H1 (cell line): ENCODE measurements around the gene CDC42SE1. TPM values are rescaled to one million over a fixed set of nuclear protein-coding genes. Genes with fewer than 3 reads are reported as not detected.

Experiments
- CTCF ChIA-PET: fragments of 300-600 bp; sonication (Branson Sonifier 250); formaldehyde crosslinking; loops from one replicate; lab custom pipeline; 2021; ENCODE audit not compliant: partially characterized antibody; lab: Charles Lee
- POLR2A ChIA-PET: fragments of 300-600 bp; sonication (Branson Sonifier 250); formaldehyde crosslinking; loops from one replicate; lab custom pipeline; 2021; ENCODE audit warnings: inconsistent platforms; ENCODE audit not compliant: partially characterized antibody; lab: Charles Lee
- DNase-seq, 2 experiments: peaks; one replicate each; pipeline versions ENCODE4 v3.0.0 to v3.0.0-alpha.2; 2010 to 2022; ENCODE audit warnings: low spot score in 2 of 2, low read depth in 1 of 2, mixed read lengths in 1 of 2
- FAIRE-seq: peaks from 2 replicates; lab custom pipeline; 2011; peaks lifted over from hg19 to GRCh38; lab: Jason Lieb, UNC
- H2AFZ ChIP-seq: 2 replicates; pipeline ENCODE4 v1.8.1; 2012; ENCODE audit warnings: low read length, inconsistent platforms
- H2AK5ac ChIP-seq: 2 replicates; pipeline ENCODE4 v1.6.1; 2013; ENCODE audit warnings: low read depth, low read length
- H2BK120ac ChIP-seq: replicated peaks from 2 replicates; pipeline ENCODE3; 2013; ENCODE audit warnings: low read depth, low read length, inconsistent platforms
- H2BK12ac ChIP-seq: 2 replicates; pipeline ENCODE4 v1.6.1; 2013; ENCODE audit warnings: low read depth, low read length
- H2BK15ac ChIP-seq: 2 replicates; pipeline ENCODE4 v1.6.1; 2013; ENCODE audit warnings: low read length
- H2BK20ac ChIP-seq: 2 replicates; pipeline ENCODE4 v1.6.1; 2013; ENCODE audit warnings: low read length
- H2BK5ac ChIP-seq: 2 replicates; pipeline ENCODE4 v1.6.1; 2013; ENCODE audit warnings: low read depth, low read length
- H3K14ac ChIP-seq: 2 replicates; pipeline ENCODE4 v1.6.1; 2013; ENCODE audit warnings: inconsistent platforms; ENCODE audit not compliant: insufficient read length
- H3K18ac ChIP-seq: 2 replicates; pipeline ENCODE4 v1.6.1; 2013; ENCODE audit warnings: low read length; ENCODE audit errors: extremely low read depth
- H3K23ac ChIP-seq: 2 replicates; pipeline ENCODE4 v1.6.1; 2013; ENCODE audit warnings: inconsistent platforms; ENCODE audit not compliant: insufficient read length
- H3K23me2 ChIP-seq: 2 replicates; pipeline ENCODE4 v1.6.1; 2013; ENCODE audit warnings: low read depth, low read length
- H3K27ac ChIP-seq: 2 replicates; pipeline ENCODE4 v1.6.1; 2011; ENCODE audit warnings: low read depth, low read length, inconsistent platforms
- H3K27me3 ChIP-seq, 4 experiments: replicated peaks in 1 of 4; 1 replicate in 1 of 4; 2 replicates in 3 of 4; pipeline versions ENCODE4 v1.6.1 to v1.8.1; 2011 to 2013; ENCODE audit warnings: low read length in 3 of 4, mild to moderate bottlenecking in 3 of 4, inconsistent platforms in 2 of 4, mixed read lengths in 2 of 4, moderate library complexity in 1 of 4; ENCODE audit not compliant: control insufficient read depth in 3 of 4, insufficient read depth in 3 of 4; ENCODE audit errors: extremely low read depth in 1 of 4
- H3K36me3 ChIP-seq, 4 experiments: 2 replicates each; pipeline versions ENCODE4 v1.6.1 to v1.8.1; 2011 to 2013; ENCODE audit warnings: mild to moderate bottlenecking in 4 of 4, low read length in 3 of 4, moderate library complexity in 2 of 4, control low read depth in 1 of 4, inconsistent platforms in 1 of 4; ENCODE audit not compliant: insufficient read depth in 4 of 4, control insufficient read depth in 2 of 4
- H3K4ac ChIP-seq: replicated peaks from 2 replicates; pipeline ENCODE3; 2013; ENCODE audit warnings: low read length, low read depth, mixed read lengths, inconsistent platforms; ENCODE audit not compliant: insufficient read length
- H3K4me1 ChIP-seq, 4 experiments: replicated peaks in 1 of 4; 1 replicate in 1 of 4; 2 replicates in 3 of 4; pipeline versions ENCODE4 v1.6.1 to v1.8.1; 2011 to 2013; ENCODE audit warnings: low read length in 3 of 4, inconsistent platforms in 2 of 4, mixed read lengths in 1 of 4; ENCODE audit not compliant: insufficient read depth in 4 of 4, control insufficient read depth in 3 of 4
- H3K4me2 ChIP-seq, 2 experiments: 2 replicates each; pipeline versions ENCODE4 v1.6.1 to v1.8.1; 2011 to 2013; ENCODE audit warnings: low read depth in 2 of 2, low read length in 2 of 2, control low read depth in 1 of 2, inconsistent platforms in 1 of 2, mild to moderate bottlenecking in 1 of 2; ENCODE audit not compliant: insufficient read depth in 1 of 2
- H3K4me3 ChIP-seq, 4 experiments: fragments of 200-600, 300-600 bp in 1 of 4; sonication (generic), shearing (Covaris generic), sonication (Bioruptor Twin) in 1 of 4; 2 replicates each; pipeline versions ENCODE4 v1.5.1 to v1.8.1; 2011 to 2016; ENCODE audit warnings: low read length in 4 of 4, low read depth in 3 of 4, control low read depth in 2 of 4, inconsistent platforms in 2 of 4, mild to moderate bottlenecking in 2 of 4, mixed read lengths in 1 of 4, moderate library complexity in 1 of 4; ENCODE audit not compliant: insufficient read depth in 2 of 4; ENCODE audit errors: extremely low read depth in 1 of 4
- H3K56ac ChIP-seq: replicated peaks from 2 replicates; pipeline ENCODE3; 2013; ENCODE audit warnings: low read depth, mild to moderate bottlenecking, mixed read lengths, low read length, inconsistent platforms; ENCODE audit not compliant: insufficient read length
- H3K79me1 ChIP-seq: 2 replicates; pipeline ENCODE4 v1.6.1; 2013; ENCODE audit warnings: low read depth, low read length, control low read depth
- H3K79me2 ChIP-seq, 2 experiments: 2 replicates each; pipeline versions ENCODE4 v1.6.1 to v1.8.1; 2012 to 2013; ENCODE audit warnings: low read length in 2 of 2, mild to moderate bottlenecking in 2 of 2, inconsistent platforms in 1 of 2; ENCODE audit not compliant: insufficient read depth in 2 of 2, control insufficient read depth in 1 of 2
- H3K9ac ChIP-seq, 4 experiments: replicated peaks in 1 of 4; 1 replicate in 1 of 4; 2 replicates in 3 of 4; pipeline versions ENCODE4 v1.6.1 to v1.8.1; 2011 to 2013; ENCODE audit warnings: low read depth in 3 of 4, low read length in 3 of 4, control low read depth in 2 of 4, mild to moderate bottlenecking in 2 of 4, moderate library complexity in 2 of 4, inconsistent platforms in 1 of 4; ENCODE audit errors: extremely low read depth in 1 of 4
- H3K9me3 ChIP-seq, 2 experiments: 2 replicates each; pipeline versions ENCODE4 v1.6.1 to v1.8.1; 2012 to 2013; ENCODE audit warnings: mild to moderate bottlenecking in 2 of 2, moderate library complexity in 2 of 2, control low read depth in 1 of 2, inconsistent platforms in 1 of 2, low read depth in 1 of 2, low read length in 1 of 2, mixed read lengths in 1 of 2; ENCODE audit not compliant: insufficient read depth in 2 of 2
- H4K20me1 ChIP-seq, 2 experiments: replicated peaks in 1 of 2; 2 replicates each; pipeline versions ENCODE3 to v1.8.1; 2011 to 2013; ENCODE audit warnings: inconsistent platforms in 2 of 2, low read length in 2 of 2, mild to moderate bottlenecking in 1 of 2; ENCODE audit not compliant: insufficient read depth in 2 of 2, control insufficient read depth in 1 of 2
- H4K5ac ChIP-seq: 2 replicates; pipeline ENCODE4 v1.6.1; 2013; ENCODE audit warnings: low read length, low read depth, mixed read lengths, inconsistent platforms; ENCODE audit not compliant: insufficient read length
- H4K8ac ChIP-seq: 2 replicates; pipeline ENCODE4 v1.8.0; 2013; ENCODE audit warnings: mild to moderate bottlenecking, moderate library complexity, low read length, inconsistent platforms; ENCODE audit not compliant: insufficient read depth; ENCODE audit errors: extremely low read depth
- H4K91ac ChIP-seq: replicated peaks from 2 replicates; pipeline ENCODE3; 2013; ENCODE audit warnings: low read length, mixed read lengths, inconsistent platforms; ENCODE audit not compliant: insufficient read length
- PHF8 ChIP-seq: fragments of 200-600 bp; sonication (generic); conservative IDR thresholded peaks from 2 replicates; pipeline ENCODE4 v1.7.1; 2012; ENCODE audit warnings: low read depth, mild to moderate bottlenecking, inconsistent platforms, low read length, moderate library complexity
- RBBP5 ChIP-seq: IDR thresholded peaks from 2 replicates; pipeline ENCODE4 v1.7.1; 2012; ENCODE audit warnings: low read depth, mild to moderate bottlenecking, inconsistent platforms, low read length, moderate library complexity, borderline replicate concordance
- WGBS, 2 experiments: shearing (Covaris generic) in 1 of 2; methylation state at CpG; one replicate each; pipeline versions ENCODE4 v1.1.6 to v1.1.7; 2013 to 2015; ENCODE audit warnings: low lambda C conversion rate in 2 of 2, mixed read lengths in 2 of 2, inconsistent platforms in 1 of 2, low coverage in 1 of 2, missing lambda C conversion rate in 1 of 2; ENCODE audit not compliant: insufficient replicate concordance in 2 of 2, insufficient coverage in 1 of 2, insufficient read length in 1 of 2; ENCODE audit errors: extremely low coverage in 1 of 2, missing lambda C conversion rate in 1 of 2; 5-methylcytosine and 5-hydroxymethylcytosine counted together
- polyA plus RNA-seq, 7 experiments: library from polyadenylated mRNA; depleted of rRNA in 3 of 7; stranded (reverse) in 5 of 7; unstranded in 2 of 7; fragments of >200 nt in 5 of 7; fragments of 200-250 nt in 2 of 7; gene quantifications; 1 replicate in 5 of 7; 2 replicates in 1 of 7; 4 replicates in 1 of 7; pipeline versions ENCODE4 v1.2.1 to v1.2.3, GENCODE V29; 2011 to 2013; ENCODE audit warnings: missing spikeins in 2 of 7, mixed read lengths in 2 of 7
- total RNA-seq: library from RNA; stranded (reverse); fragmentation: NEBNext Ultra II Directional; extraction: Animal tissue kit (Norgen Biotek cat#: 25700); gene quantifications from 2 replicates; pipeline ENCODE4 v1.2.1, GENCODE V29; 2021

The CDC42SE1 gene
- total and polyA plus RNA-seq, 2 of the 8 experiments (the other 6 are each of a cell fraction or from before 2014, with no cell fraction given), result 30.5 to 74.1 TPM

GRCh38 chr1:151007853-151008243, 51.6 kb downstream of the CDC42SE1 start:
- Histone ChIP-seq H2BK12ac (peak overlapping the region; percentile 33; the same call in 1 of the 2 replicates), H4K8ac (no peak overlapping the region), H3K9me3 (no peaks in the 10 kb centered on the region), H3K18ac (no peak overlapping the region), H3K4me1 (peaks cover 9 to 12% (median 9%) of the 10 kb centered on the region in 4 experiments; a peak in 6 of 7 replicates), H2AK5ac (no peak overlapping the region; the same call in 1 of the 2 replicates), H3K4me2 (peak overlapping the region; percentile 66 to 87), H3K4ac (no peak overlapping the region), H3K4me3 (peak overlapping the region; percentile 11 to 94 (median 20); a peak in 6 of 8 replicates), H2BK20ac (0 out of 2 replicates have a peak overlapping the region, but pooled peaks have one; percentile 3), H3K79me2 (peaks cover 0 to 5% of the 10 kb centered on the region in 2 experiments; a peak in 2 of 4 replicates), H3K36me3 (no peaks in the 10 kb centered on the region), H4K91ac (no peak overlapping the region), H2BK120ac (no peak overlapping the region), H4K5ac (no peak overlapping the region), H2AFZ (peak overlapping the region; percentile 24; the same call in 1 of the 2 replicates), H3K27ac (peak overlapping the region; percentile 53), H4K20me1 (no peaks in the 10 kb centered on the region), H3K56ac (no peak overlapping the region), H3K23ac (no peak overlapping the region), H3K23me2 (peaks cover 5% of the 10 kb centered on the region), H3K27me3 (no peaks in the 10 kb centered on the region), H2BK15ac (no peak overlapping the region), H3K79me1 (no peaks in the 10 kb centered on the region), H3K14ac (no peak overlapping the region), H3K9ac (peak overlapping the region in 2 of 4 experiments; percentile 36 to 40; a peak in 3 of 7 replicates), H2BK5ac (no peak overlapping the region)
- no peak for DNase-seq
- 0 out of 2 replicates have a peak, but pooled peaks have one; percentile 22 for TF ChIP-seq RBBP5
- TF ChIP-seq PHF8, result no peak
- no peak for FAIRE-seq
- POLR2A ChIA-PET, result interaction anchor here (3.1 kb wide), 1 partner anchor 12 kb away, joined by 18 read pairs; no protein-coding TSS in a partner anchor
- CTCF ChIA-PET, result interaction anchor here (2.0 to 7.8 kb wide), 3 partner anchors 12 to 148 kb away, joined by 6 to 142 read pairs (median 85); partner anchors contain the start of genes ANXA9 and TNFAIP8L2
- 44% methylated on average over 4 of the region's 4 CpGs; no CpG with 5 or more reads in 1 of the 2 experiments for WGBS, 2 experiments
